CD4-positive, alpha-beta T cell (primary cell): ENCODE results near the gene MGRN1. TPM values are rescaled to one million over a fixed set of nuclear protein-coding genes. Genes with fewer than 3 reads are reported as not detected.
A peak's percentile ranks its signal among the peaks of the same experiment; 100 is the strongest.

Source experiments
- ATAC-seq: fragments of 200-7000 bp; cut with Tn5 transposase; one replicate; pipeline ENCODE4 v1.10.0; 2022; ENCODE audit warnings: mild to moderate bottlenecking; ENCODE audit not compliant: poor library complexity
- CTCF ChIA-PET: fragments of 350-600 bp; sonication (Branson Sonifier 250); formaldehyde crosslinking; loops from one replicate; lab custom pipeline; 2021; ENCODE audit warnings: antibody characterized with exemption, inconsistent platforms; lab: Charles Lee
- POLR2A ChIA-PET: fragments of 350-600 bp; sonication (Branson Sonifier 250); formaldehyde crosslinking; loops from one replicate; lab custom pipeline; 2021; ENCODE audit warnings: antibody characterized with exemption, inconsistent platforms; lab: Charles Lee
- DNase-seq, 14 experiments: peaks; one replicate each; pipeline ENCODE4 v3.0.0-alpha.2; 2013 to 2020; ENCODE audit warnings: mixed read lengths in 2 of 14
- H3K27ac ChIP-seq, 2 donors: one replicate each; pipeline versions ENCODE4 v1.5.1 to v1.7.0; 2013; ENCODE audit warnings: low read length in 2 of 2, low read depth in 1 of 2, mild to moderate bottlenecking in 1 of 2
- H3K27me3 ChIP-seq, 2 experiments: 1 replicate in 1 of 2; 2 replicates in 1 of 2; pipeline versions ENCODE4 v1.6.1 to v1.7.0; 2013; ENCODE audit warnings: low read length in 2 of 2, control low read depth in 1 of 2, mild to moderate bottlenecking in 1 of 2, moderate library complexity in 1 of 2; ENCODE audit not compliant: insufficient read depth in 2 of 2, control insufficient read depth in 1 of 2
- H3K36me3 ChIP-seq: one replicate; pipeline ENCODE4 v1.6.1; 2013; ENCODE audit warnings: low read length, control low read depth; ENCODE audit not compliant: insufficient read depth
- H3K4me1 ChIP-seq: one replicate; pipeline ENCODE4 v1.6.1; 2013; ENCODE audit warnings: low read length, control low read depth; ENCODE audit not compliant: insufficient read depth
- H3K4me3 ChIP-seq: one replicate; pipeline ENCODE4 v1.5.1; 2013; ENCODE audit warnings: mild to moderate bottlenecking, low read length, moderate library complexity
- H3K9me3 ChIP-seq, 2 experiments: 1 replicate in 1 of 2; 2 replicates in 1 of 2; pipeline versions ENCODE4 v1.6.1 to v1.7.0; 2013; ENCODE audit warnings: low read length in 2 of 2, mild to moderate bottlenecking in 2 of 2, control low read depth in 1 of 2, moderate library complexity in 1 of 2; ENCODE audit not compliant: control insufficient read depth in 1 of 2, insufficient read depth in 1 of 2
- H3K27ac Mint-ChIP-seq: one replicate; pipeline ENCODE4 v1.8.0; 2020; ENCODE audit warnings: mixed read lengths
- H3K27me3 Mint-ChIP-seq: one replicate; pipeline ENCODE4 v1.8.0; 2021; ENCODE audit warnings: mixed read lengths
- H3K36me3 Mint-ChIP-seq: one replicate; pipeline ENCODE4 v1.8.0; 2021; ENCODE audit warnings: low read depth, mixed read lengths
- H3K4me1 Mint-ChIP-seq: one replicate; pipeline ENCODE4 v1.8.0; 2021; ENCODE audit warnings: low read depth, mixed read lengths
- H3K4me3 Mint-ChIP-seq: one replicate; pipeline ENCODE4 v1.8.0; 2020; ENCODE audit warnings: mild to moderate bottlenecking, mixed read lengths
- H3K9me3 Mint-ChIP-seq: one replicate; pipeline ENCODE4 v1.8.0; 2020; ENCODE audit warnings: mixed read lengths
- intact Hi-C, 2 experiments: fragments of 100-400 bp; cut with DNase I in 1 of 2; cut with micrococcal nuclease in 1 of 2; formaldehyde crosslinking; loops; one replicate each; pipeline versions ENCODE4 v1.15.1 to v1.9.0; 2023 to 2025; cut with DNase I, micrococcal nuclease
- total RNA-seq, 174 experiments: library from RNA in 2 of 174; stranded (reverse) in 2 of 174; gene quantifications; one replicate each; pipeline ENCODE4 v1.2.3 and lab custom pipeline; 2021 to 2026
- TF ChIP-seq, protein P1 (sequence below): fragments of 200-600 bp; IDR thresholded peaks from one replicate; pipeline ENCODE4 v1.8.0; 2022; ENCODE audit warnings: antibody characterized with exemption, mild to moderate bottlenecking

Gene MGRN1
- total RNA-seq, 2 experiments from 2014 or later = 45.9 to 48.6 TPM

GRCh38 chr16:4663777-4664465 lies 39.3 kb downstream of the MGRN1 start:
- peaks cover 24% of the 10 kb centered on the region for H3K36me3 ChIP-seq
- peak overlapping the region; percentile 66 to 76 for H3K27ac ChIP-seq
- no peak overlapping the region for H3K4me3 ChIP-seq
- no peaks in the 10 kb centered on the region for H3K27me3 ChIP-seq
- peaks cover 60% of the 10 kb centered on the region for H3K4me1 Mint-ChIP-seq
- H3K27ac Mint-ChIP-seq = peak overlapping the region; percentile 95
- H3K27me3 Mint-ChIP-seq = no peaks in the 10 kb centered on the region
- no peaks in the 10 kb centered on the region for H3K9me3 ChIP-seq
- DNase-seq (peak in 3 of 14 experiments; percentile 16 to 75 (median 69)), ATAC-seq (no peak)
- H3K4me3 Mint-ChIP-seq = peak overlapping the region; percentile 69
- TF ChIP-seq, protein P1, sequence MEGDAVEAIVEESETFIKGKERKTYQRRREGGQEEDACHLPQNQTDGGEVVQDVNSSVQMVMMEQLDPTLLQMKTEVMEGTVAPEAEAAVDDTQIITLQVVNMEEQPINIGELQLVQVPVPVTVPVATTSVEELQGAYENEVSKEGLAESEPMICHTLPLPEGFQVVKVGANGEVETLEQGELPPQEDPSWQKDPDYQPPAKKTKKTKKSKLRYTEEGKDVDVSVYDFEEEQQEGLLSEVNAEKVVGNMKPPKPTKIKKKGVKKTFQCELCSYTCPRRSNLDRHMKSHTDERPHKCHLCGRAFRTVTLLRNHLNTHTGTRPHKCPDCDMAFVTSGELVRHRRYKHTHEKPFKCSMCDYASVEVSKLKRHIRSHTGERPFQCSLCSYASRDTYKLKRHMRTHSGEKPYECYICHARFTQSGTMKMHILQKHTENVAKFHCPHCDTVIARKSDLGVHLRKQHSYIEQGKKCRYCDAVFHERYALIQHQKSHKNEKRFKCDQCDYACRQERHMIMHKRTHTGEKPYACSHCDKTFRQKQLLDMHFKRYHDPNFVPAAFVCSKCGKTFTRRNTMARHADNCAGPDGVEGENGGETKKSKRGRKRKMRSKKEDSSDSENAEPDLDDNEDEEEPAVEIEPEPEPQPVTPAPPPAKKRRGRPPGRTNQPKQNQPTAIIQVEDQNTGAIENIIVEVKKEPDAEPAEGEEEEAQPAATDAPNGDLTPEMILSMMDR = no peak
- intact Hi-C loops = loop anchor here in 1 of 2 experiments (2.0 kb wide), 1 partner anchor 29 kb away; the partner anchor contains the start of gene NUDT16L1
- POLR2A ChIA-PET = interaction anchor here (0.6 to 2.3 kb wide), 5 partner anchors 12 to 70 kb away, joined by 3 to 12 read pairs (median 4); partner anchors contain the start of genes ANKS3, DNAAF8, MGRN1 and NUDT16L1
- peaks cover 82% of the 10 kb centered on the region for H3K4me1 ChIP-seq
- peaks cover 21% of the 10 kb centered on the region for H3K36me3 Mint-ChIP-seq
- no peaks in the 10 kb centered on the region for H3K9me3 Mint-ChIP-seq
- CTCF ChIA-PET = interaction anchor here (0.6 to 1.2 kb wide), 2 partner anchors 14 to 23 kb away, joined by 3 read pairs; no protein-coding TSS in a partner anchor

GRCh38 chr16:4664538-4665418 lies 40.2 kb downstream of the MGRN1 start:
- peaks cover 20% of the 10 kb centered on the region for H3K36me3 Mint-ChIP-seq

More at GRCh38 chr16:4664538-4665418, 40.2 kb downstream of the MGRN1 start:
- ATAC-seq = peak; percentile 62
- Histone ChIP-seq H3K27ac (peak overlapping the region; percentile 66 to 76), H3K27me3 (no peaks in the 10 kb centered on the region), H3K4me3 (peak overlapping the region; percentile 25), H3K36me3 (peaks cover 32% of the 10 kb centered on the region), H3K4me1 (peaks cover 73% of the 10 kb centered on the region), H3K9me3 (no peaks in the 10 kb centered on the region)
- ChIA-PET POLR2A (interaction anchor here (0.6 to 2.3 kb wide), 6 partner anchors 11 to 69 kb away, joined by 3 to 12 read pairs (median 4); partner anchors contain the start of genes ANKS3, DNAAF8, MGRN1 and NUDT16L1), CTCF (interaction anchor here (1.2 kb wide), 1 partner anchor 15 kb away, joined by 3 read pairs; no protein-coding TSS in a partner anchor)
- intact Hi-C loops = loop anchor here in 1 of 2 experiments (2.0 kb wide), 1 partner anchor 28 kb away; the partner anchor contains the start of gene NUDT16L1
- TF ChIP-seq, protein P1 = no peak
- no peaks in the 10 kb centered on the region for H3K27me3 Mint-ChIP-seq
- peak; percentile 35 to 84 (median 62) for DNase-seq
- peak overlapping the region; percentile 95 for H3K27ac Mint-ChIP-seq
- H3K9me3 Mint-ChIP-seq = no peaks in the 10 kb centered on the region
- peak overlapping the region; percentile 69 for H3K4me3 Mint-ChIP-seq
- H3K4me1 Mint-ChIP-seq = peaks cover 51% of the 10 kb centered on the region
